Body of pancreas (tissue), 4 donors: Measurements from ENCODE around the gene STYK1.

Source experiments
- CTCF ChIP-seq, 7 experiments: fragments of 450-650 bp in 4 of 7; fragments of 200-600 bp in 3 of 7; sonication (generic) in 3 of 7; IDR thresholded peaks; one replicate each; pipeline ENCODE4 v1.5.1; 2016 to 2019; ENCODE audit warnings: antibody characterized with exemption in 7 of 7
- POLR2A ChIP-seq, 3 donors: fragments of 450-650 bp; IDR thresholded peaks; one replicate each; pipeline ENCODE4 v1.6.1; 2016; ENCODE audit warnings: antibody characterized with exemption in 3 of 3, mild to moderate bottlenecking in 2 of 3

DNA sequence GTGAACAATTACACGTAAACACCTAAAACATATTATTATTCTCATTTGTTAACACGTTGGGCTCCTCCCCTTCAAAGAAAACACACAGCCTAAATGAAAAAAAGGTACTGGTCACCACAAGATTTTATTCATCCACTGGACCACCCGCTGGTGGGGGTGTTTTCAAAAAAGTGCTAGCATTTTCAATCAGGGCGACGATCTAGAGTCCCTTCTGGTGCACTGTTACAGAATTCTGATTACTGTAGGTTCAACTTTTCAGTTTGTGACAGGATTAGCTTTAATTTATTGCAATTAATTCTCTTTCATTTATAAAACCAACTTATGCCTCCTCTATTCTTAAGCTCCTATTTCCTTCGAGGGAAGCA lies 60.9 kb downstream of the STYK1 start:
- TF ChIP-seq CTCF (IDR thresholded peaks at IDR 0.05): no peak
- TF ChIP-seq POLR2A (IDR thresholded peaks at IDR 0.05): no peak
